HL-60/S4 treated with retinoic acid at 250 ng/mL for 4 days and 3 days (cell line): ENCODE results near the gene NRAP.
"Not testable (repeated sequence)": the region's sequence is repeated elsewhere in the genome, so short reads cannot be mapped to it uniquely, and the experiment has no call there.

Source experiments
- in situ Hi-C: fragments of 300-500 bp; cut with MboI; formaldehyde crosslinking; loops from 2 replicates; pipeline ENCODE4 v1.7.0; 2022; ENCODE audit warnings: low sequenced_read_pairs

The NRAP gene

GRCh38 chr10:113681533-113682470 is 18.0 kb upstream of the NRAP start:
- in situ Hi-C loops = no loop called here

- in situ Hi-C loops = no loop called here
Observed at GRCh38 chr10:113680190-113681111, 16.6 kb upstream of the NRAP start.

GRCh38 chr10:113679463-113680189 is 15.8 kb upstream of the NRAP start, which contains the start of gene CASP7:
Gene CASP7 (plus strand): TSS chr10:113679912. CDS start chr10:113697494, 17,582 bp downstream.
- in situ Hi-C loops = no loop called here

- in situ Hi-C loops = no loop called here
Observed at GRCh38 chr10:113666682-113667252, 2.9 kb upstream of the NRAP start.

GRCh38 chr10:113665806-113666354 is 2.0 kb upstream of the NRAP start:
- in situ Hi-C loops = no loop called here

- in situ Hi-C loops = no loop called here
Observed at GRCh38 chr10:113665352-113665751, 1.5 kb upstream of the NRAP start.

GRCh38 chr10:113663142-113663541 is 699 bp downstream of the NRAP start:
- in situ Hi-C loops = no loop called here

GRCh38 chr10:113661332-113661731 is 2.5 kb downstream of the NRAP start:
- in situ Hi-C loops = no loop called here

- in situ Hi-C loops = no loop called here
Observed at GRCh38 chr10:113657544-113657943, 6.3 kb downstream of the NRAP start.

GRCh38 chr10:113656896-113657295 is 6.9 kb downstream of the NRAP start:
- in situ Hi-C loops = no loop called here

GRCh38 chr10:113652456-113652855 is 11.4 kb downstream of the NRAP start:
- in situ Hi-C loops = not testable (repeated sequence)

GRCh38 chr10:113651898-113652297 is 11.9 kb downstream of the NRAP start:
- in situ Hi-C loops = no loop called here

GRCh38 chr10:113651021-113651420 is 12.8 kb downstream of the NRAP start:
- in situ Hi-C loops = no loop called here

GRCh38 chr10:113650172-113650571 is 13.7 kb downstream of the NRAP start:
- in situ Hi-C loops = no loop called here

- in situ Hi-C loops = no loop called here
Observed at GRCh38 chr10:113648478-113648877, 15.4 kb downstream of the NRAP start.

- in situ Hi-C loops = no loop called here
Observed at GRCh38 chr10:113647812-113648211, 16.0 kb downstream of the NRAP start.

GRCh38 chr10:113646336-113647201 is 17.3 kb downstream of the NRAP start:
- in situ Hi-C loops = no loop called here

- in situ Hi-C loops = no loop called here
Observed at GRCh38 chr10:113644185-113645120, 19.4 kb downstream of the NRAP start.
